Right cardiac atrium (tissue), 5 donors: ENCODE data around the gene CRK. TPM values are rescaled to one million over a fixed set of nuclear protein-coding genes. Genes with fewer than 3 reads are reported as not detected.

ENCODE experiments used
- ATAC-seq, 2 donors: fragments of 200-7000 bp; cut with Tn5 transposase; one replicate each; pipeline versions ENCODE4 v1.8.0 to v1.9.1; 2020; ENCODE audit warnings: moderate library complexity in 2 of 2, mild to moderate bottlenecking in 1 of 2
- DNase-seq, 3 donors: peaks; one replicate each; pipeline ENCODE4 v3.0.0-alpha.2; 2020
- H3K27ac ChIP-seq: one replicate; pipeline ENCODE4 v1.5.1; 2013; ENCODE audit warnings: mild to moderate bottlenecking, low read length, control low read depth, moderate library complexity
- H3K27me3 ChIP-seq: one replicate; pipeline ENCODE4 v1.6.1; 2013; ENCODE audit not compliant: control insufficient read depth, insufficient read depth
- H3K4me1 ChIP-seq: one replicate; pipeline ENCODE4 v1.6.1; 2013; ENCODE audit warnings: low read length; ENCODE audit not compliant: control insufficient read depth, insufficient read depth
- H3K4me3 ChIP-seq: one replicate; pipeline ENCODE4 v1.5.1; 2013; ENCODE audit warnings: low read length, control low read depth
- H3K9me3 ChIP-seq: one replicate; pipeline ENCODE4 v1.6.1; 2013; ENCODE audit warnings: low read length; ENCODE audit not compliant: control insufficient read depth
- WGBS: extraction: QIAGEN DNeasy Blood & Tissue Kit; methylation state at CpG from one replicate; pipeline ENCODE4 v1.1.7; 2013; 5-methylcytosine and 5-hydroxymethylcytosine counted together
- intact Hi-C, 4 donors: fragments of 100-400 bp; cut with DNase I; formaldehyde crosslinking; loops; one replicate each; pipeline versions ENCODE4 v1.11.0 to v1.14.0; 2022 to 2023
- polyA plus RNA-seq: library from polyadenylated mRNA; stranded (reverse); fragments of 200-250 nt; gene quantifications from one replicate; pipeline ENCODE4 v1.2.3, GENCODE V29; 2013
- total RNA-seq, 4 donors: library from RNA; stranded (reverse); fragmentation: NEBNext Ultra II Directional; extraction: Animal tissue kit (Norgen Biotek cat#: 25700); gene quantifications; one replicate each; pipeline ENCODE4 v1.2.1, GENCODE V29; 2021
- donor health status: healthy with polysubstance abuse.
- donor health status: DM: no; HTN: yes; CAD: no.
- donor health status: DM: no; HTN: no; CAD: no.
- donor health status: DM: no; HTN: yes; CAD: no; lungs with severe emphysema.
- donor health status: DM: yes; HTN: yes; CAD: no.

The CRK gene
- total and polyA plus RNA-seq, 5 donors, result 21.3 to 44.8 (median 36.7) TPM

DNA sequence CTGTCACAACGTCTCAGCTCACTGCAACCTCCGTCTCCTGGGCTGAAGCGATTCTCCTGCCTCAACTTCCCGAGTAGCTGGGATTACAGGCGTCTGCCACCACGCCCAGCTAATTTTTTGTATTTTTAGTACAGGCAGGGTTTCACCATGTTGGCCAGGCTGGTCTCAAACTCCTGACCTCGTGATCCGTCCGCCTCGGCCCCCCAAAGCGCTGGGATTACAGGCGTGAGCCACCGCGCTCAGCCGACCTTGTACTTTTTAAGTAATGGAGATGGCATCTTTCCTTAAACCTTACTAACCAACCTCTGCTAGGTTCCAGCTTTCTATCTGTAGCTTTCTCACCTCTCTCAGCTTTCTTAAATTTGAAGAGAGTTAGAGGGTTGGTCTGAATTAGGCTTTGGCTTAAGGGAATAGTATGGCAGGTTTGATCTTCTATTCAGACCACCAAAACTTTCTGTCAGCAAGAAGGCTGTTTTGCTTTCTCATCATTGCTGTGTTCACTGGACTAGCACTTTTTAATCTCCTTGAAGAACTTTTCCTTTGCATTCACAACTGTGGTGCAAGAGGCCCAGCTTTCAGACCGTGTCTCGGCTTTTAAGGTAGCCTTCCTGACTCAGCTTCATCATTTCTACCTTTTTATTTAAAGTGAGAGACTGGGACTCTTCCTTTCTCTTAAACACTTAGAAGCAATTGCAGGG lies 84.0 kb downstream of the CRK start:
- H3K4me1 ChIP-seq, result peaks cover 14% of the 10 kb centered on the region
- H3K9me3 ChIP-seq, result no peaks in the 10 kb centered on the region
- DNase-seq (no peak), ATAC-seq (no peak)
- intact Hi-C loops, result no loop called here
- 80% methylated on average over 17 of the region's 17 CpGs for WGBS
- H3K27me3 ChIP-seq, result no peaks in the 10 kb centered on the region
- H3K4me3 ChIP-seq, result no peak overlapping the region
- no peak overlapping the region for H3K27ac ChIP-seq

Other genes starting within 250 kb of the CRK start
- not detected for gene BHLHA9, start 185.8 kb downstream of the CRK start, total RNA-seq
- not detected for gene BHLHA9, start 185.8 kb downstream of the CRK start, polyA plus RNA-seq
- gene TRARG1, start 176.6 kb downstream of the CRK start, total RNA-seq, result 1 to 10 TPM in 1 of 4 donors, under 1 TPM in 3; 0.21 to 4.2 (median 0.27) TPM
- gene TRARG1, start 176.6 kb downstream of the CRK start, polyA plus RNA-seq, result 7.1 TPM
- 100 to 1,000 TPM; 484 to 570 (median 535) TPM for gene YWHAE, start 56.0 kb downstream of the CRK start, total RNA-seq
- gene YWHAE, start 56.0 kb downstream of the CRK start, polyA plus RNA-seq, result 366 TPM
- 100 to 1,000 TPM; 149 to 185 (median 180) TPM for gene MYO1C, start 36.5 kb upstream of the CRK start, total RNA-seq
- 78.9 TPM for gene MYO1C, start 36.5 kb upstream of the CRK start, polyA plus RNA-seq
- 10 to 100 TPM; 28.7 to 34.7 (median 32.4) TPM for gene INPP5K, start 60.4 kb upstream of the CRK start, total RNA-seq
- gene INPP5K, start 60.4 kb upstream of the CRK start, polyA plus RNA-seq, result 21.4 TPM
- 10 to 100 TPM; 46.5 to 63.5 (median 53.6) TPM for gene PITPNA, start 106.6 kb upstream of the CRK start, total RNA-seq
- 19.6 TPM for gene PITPNA, start 106.6 kb upstream of the CRK start, polyA plus RNA-seq
- 1 to 10 TPM; 4.2 to 6.7 (median 5.6) TPM for gene SLC43A2, start 172.6 kb upstream of the CRK start, total RNA-seq
- 3.4 TPM for gene SLC43A2, start 172.6 kb upstream of the CRK start, polyA plus RNA-seq
- gene SCARF1, start 189.5 kb upstream of the CRK start, total RNA-seq, result 10 to 100 TPM in 3 of 4 donors, 1 to 10 TPM in 1; 9.9 to 15.6 (median 13.9) TPM
- gene SCARF1, start 189.5 kb upstream of the CRK start, polyA plus RNA-seq, result 7.7 TPM
- gene RILP, start 193.6 kb upstream of the CRK start, total RNA-seq, result 10 to 100 TPM; 31.0 to 54.4 (median 48.1) TPM
- 75.1 TPM for gene RILP, start 193.6 kb upstream of the CRK start, polyA plus RNA-seq
- gene PRPF8, start 228.6 kb upstream of the CRK start, total RNA-seq, result 100 to 1,000 TPM; 134 to 187 (median 152) TPM
- 72.1 TPM for gene PRPF8, start 228.6 kb upstream of the CRK start, polyA plus RNA-seq